Measurements from ENCODE around the gene TAC3. TPM values are rescaled to one million over a fixed set of nuclear protein-coding genes. Genes with fewer than 3 reads are reported as not detected.

The TAC3 gene
- polyA plus RNA-seq, 1 experiment = not detected

GRCh38 chr12:57031789-57032188 lies 15.5 kb upstream of the TAC3 start:
- POLR2A ChIA-PET = no interaction called here
- Histone ChIP-seq H3K27me3 (ENCODE audit: control insufficient read depth, insufficient read depth, low read length) (peaks cover 19% of the 10 kb centered on the region), H3K36me3 (ENCODE audit: control insufficient read depth, insufficient read depth, low read length) (no peaks in the 10 kb centered on the region), H3K4me3 (ENCODE audit: low read depth, low read length) (no peak overlapping the region)
- TF ChIP-seq CTCF (IDR thresholded peaks at IDR 0.05; ENCODE audit: insufficient read depth, low read depth, low read length) = no peak
- CTCF ChIA-PET = interaction anchor here (0.7 to 1.2 kb wide), 5 partner anchors 16 to 31 kb away, joined by 3 to 4 read pairs (median 3); partner anchors contain the start of gene MYO1A
- no peak for DNase-seq (ENCODE audit: low read depth)

GRCh38 chr12:57031138-57031725 lies 14.9 kb upstream of the TAC3 start:
- CTCF ChIA-PET = interaction anchor here (0.5 to 1.2 kb wide), 5 partner anchors 16 to 280 kb away, joined by 3 to 4 read pairs (median 3); partner anchors contain the start of gene MYO1A
- H3K36me3 ChIP-seq (ENCODE audit: control insufficient read depth, insufficient read depth, low read length) = no peaks in the 10 kb centered on the region
- TF ChIP-seq CTCF (IDR thresholded peaks at IDR 0.05; ENCODE audit: insufficient read depth, low read depth, low read length) = no peak
- DNase-seq (ENCODE audit: low read depth) = no peak
- POLR2A ChIA-PET = no interaction called here
- H3K4me3 ChIP-seq (ENCODE audit: low read depth, low read length) = no peak overlapping the region
- H3K27me3 ChIP-seq (ENCODE audit: control insufficient read depth, insufficient read depth, low read length) = peaks cover 22% of the 10 kb centered on the region

- Histone ChIP-seq H3K27me3 (ENCODE audit: control insufficient read depth, insufficient read depth, low read length) (peaks cover 23% of the 10 kb centered on the region), H3K4me3 (ENCODE audit: low read depth, low read length) (no peak overlapping the region), H3K36me3 (ENCODE audit: control insufficient read depth, insufficient read depth, low read length) (no peaks in the 10 kb centered on the region)
- CTCF ChIA-PET = interaction anchor here (1.6 to 5.1 kb wide), 2 partner anchors 14 to 21 kb away, joined by 3 to 32 read pairs; partner anchors contain the start of gene ZBTB39
- TF ChIP-seq CTCF (IDR thresholded peaks at IDR 0.05; ENCODE audit: insufficient read depth, low read depth, low read length) = no peak
- DNase-seq (ENCODE audit: low read depth) = no peak
- POLR2A ChIA-PET = no interaction called here
Observed at GRCh38 chr12:57029457-57029856, 13.1 kb upstream of the TAC3 start.

- no peak overlapping the region for H3K4me3 ChIP-seq (ENCODE audit: low read depth, low read length)
- no peaks in the 10 kb centered on the region for H3K36me3 ChIP-seq (ENCODE audit: control insufficient read depth, insufficient read depth, low read length)
- DNase-seq (ENCODE audit: low read depth) = no peak
- CTCF ChIA-PET = interaction anchor here (1.1 to 5.1 kb wide), 6 partner anchors 13 to 42 kb away, joined by 3 to 32 read pairs (median 4); partner anchors contain the start of genes MYO1A and ZBTB39
- no peak for TF ChIP-seq CTCF (IDR thresholded peaks at IDR 0.05; ENCODE audit: insufficient read depth, low read depth, low read length)
- POLR2A ChIA-PET = no interaction called here
- H3K27me3 ChIP-seq (ENCODE audit: control insufficient read depth, insufficient read depth, low read length) = peaks cover 25% of the 10 kb centered on the region
Observed at GRCh38 chr12:57027805-57028153, 11.4 kb upstream of the TAC3 start.

DNA sequence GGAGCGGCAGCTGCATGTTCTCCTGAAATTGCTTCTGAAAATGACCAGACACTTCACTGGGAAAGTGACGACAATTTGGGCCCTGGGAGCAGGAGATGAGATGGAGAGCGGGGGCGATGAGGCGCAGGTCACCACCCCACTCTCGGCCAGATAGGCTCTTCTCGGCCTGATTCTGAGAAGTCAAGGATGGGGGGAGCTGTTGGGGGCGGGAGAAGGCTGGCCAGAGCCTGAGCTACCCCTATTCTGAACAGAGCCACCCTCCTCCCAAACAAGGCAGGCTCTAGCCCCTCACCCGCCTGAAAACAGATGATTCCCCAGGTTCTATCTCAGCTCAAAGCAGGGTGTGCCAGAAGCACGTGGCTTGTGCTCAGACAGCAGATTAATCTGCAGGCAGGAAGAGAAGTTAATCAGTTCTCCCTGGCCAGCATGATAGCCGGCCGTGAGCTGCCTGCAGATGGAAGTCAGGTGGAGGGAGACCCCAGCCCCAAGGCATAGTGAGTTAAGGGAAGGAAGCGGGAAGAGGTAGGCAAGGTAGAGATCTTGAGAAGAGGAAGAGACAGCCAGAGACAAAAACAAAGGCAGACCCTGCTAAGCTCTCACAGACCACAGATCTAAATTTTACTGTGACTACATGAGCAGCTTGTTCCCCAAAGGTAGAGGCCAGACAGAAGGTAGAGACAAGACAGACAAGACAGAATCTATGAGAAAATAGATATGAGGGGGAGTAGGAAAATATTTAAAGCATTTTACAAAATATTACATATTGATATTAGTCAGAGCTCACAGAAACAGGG lies 10.9 kb upstream of the TAC3 start:
- Histone ChIP-seq H3K36me3 (ENCODE audit: control insufficient read depth, insufficient read depth, low read length) (no peaks in the 10 kb centered on the region), H3K4me3 (ENCODE audit: low read depth, low read length) (no peak overlapping the region), H3K27me3 (ENCODE audit: control insufficient read depth, insufficient read depth, low read length) (peaks cover 25% of the 10 kb centered on the region)
- ChIA-PET POLR2A (no interaction called here), CTCF (interaction anchor here (0.6 to 5.1 kb wide), 12 partner anchors 12 to 42 kb away, joined by 3 to 32 read pairs (median 4); partner anchors contain the start of genes MYO1A and ZBTB39)
- TF ChIP-seq CTCF (IDR thresholded peaks at IDR 0.05; ENCODE audit: insufficient read depth, low read depth, low read length) = no peak
- no peak for DNase-seq (ENCODE audit: low read depth)
